Panc1 (cell line): Measurements from ENCODE around the gene CXorf49. TPM values are rescaled to one million over a fixed set of nuclear protein-coding genes. Genes with fewer than 3 reads are reported as not detected.

Source experiments
- ATAC-seq: fragments of 200-7000 bp; cut with Tn5 transposase; 2 replicates; pipeline ENCODE4 v1.9.1; 2020; ENCODE audit warnings: mild to moderate bottlenecking, moderate library complexity
- BruUV-seq: library from RNA; stranded (reverse); fragments of 400-500 nt; replicated peaks from 2 replicates; lab custom pipeline; 2021; lab: Mats Ljungman, UMichigan
- CTCF ChIA-PET: fragments of 300-600 bp; sonication (Branson Sonifier 250); formaldehyde crosslinking; loops from one replicate; lab custom pipeline; 2022; ENCODE audit warnings: antibody characterized with exemption; lab: Charles Lee
- POLR2A ChIA-PET: fragments of 300-600 bp; sonication (Branson Sonifier 250); formaldehyde crosslinking; loops from one replicate; lab custom pipeline; 2022; ENCODE audit warnings: antibody characterized with exemption; lab: Charles Lee
- DNase-seq: peaks from one replicate; pipeline ENCODE4 v3.0.0-alpha.2; 2010; ENCODE audit warnings: low read depth, low spot score
- H3K27ac ChIP-seq: 2 replicates; pipeline ENCODE4 v1.5.1; 2011; ENCODE audit warnings: mild to moderate bottlenecking, low read length, inconsistent platforms
- H3K27me3 ChIP-seq: fragments of 200-500 bp; sonication (Bioruptor generic); 2 replicates; pipeline ENCODE4 v1.6.0; 2014; ENCODE audit warnings: low read length, inconsistent platforms; ENCODE audit not compliant: control insufficient read depth, insufficient read depth
- H3K36me3 ChIP-seq: fragments of 200-500 bp; sonication (Bioruptor generic); 2 replicates; pipeline ENCODE4 v1.5.1; 2014; ENCODE audit warnings: inconsistent platforms, mild to moderate bottlenecking, low read length, moderate library complexity; ENCODE audit not compliant: control insufficient read depth, insufficient read depth
- H3K4me1 ChIP-seq: 2 replicates; pipeline ENCODE4 v1.5.1; 2011; ENCODE audit warnings: inconsistent platforms, mild to moderate bottlenecking, low read length, moderate library complexity; ENCODE audit not compliant: control insufficient read depth, insufficient read depth
- H3K4me3 ChIP-seq, 2 experiments: 2 replicates each; pipeline ENCODE4 v1.5.1; 2011 to 2012; ENCODE audit warnings: low read depth in 2 of 2, low read length in 2 of 2, mild to moderate bottlenecking in 2 of 2, inconsistent platforms in 1 of 2, moderate library complexity in 1 of 2
- H3K9me3 ChIP-seq: fragments of 200-500 bp; sonication (Bioruptor generic); 2 replicates; pipeline ENCODE4 v1.5.1; 2014; ENCODE audit warnings: low read depth, mild to moderate bottlenecking, inconsistent platforms, low read length, moderate library complexity; ENCODE audit not compliant: control insufficient read depth, insufficient read depth
- CTCF ChIP-seq: fragments of 450-650 bp; IDR thresholded peaks from 2 replicates; pipeline ENCODE4 v1.5.1; 2017; ENCODE audit warnings: mild to moderate bottlenecking
- POLR2AphosphoS5 ChIP-seq: IDR thresholded peaks from 2 replicates; pipeline ENCODE4 v1.6.1; 2012; ENCODE audit warnings: mild to moderate bottlenecking, low read depth, low read length, moderate library complexity
- SIN3A ChIP-seq: IDR thresholded peaks from 2 replicates; pipeline ENCODE4 v1.6.1; 2012; ENCODE audit warnings: low read depth, mild to moderate bottlenecking, low read length, moderate library complexity, borderline replicate concordance; ENCODE audit not compliant: insufficient read depth
- TCF7L2 ChIP-seq: IDR thresholded peaks from 2 replicates; pipeline ENCODE4 v1.6.1; 2011; ENCODE audit warnings: mild to moderate bottlenecking, low read depth, low read length, inconsistent platforms
- in situ Hi-C: cut with HindIII; loops from 2 replicates; pipeline ENCODE4 v1.10.0; 2016; ENCODE audit warnings: low sequenced_read_pairs, low pct_unique_long_range_greater_than_20kb
- intact Hi-C: fragments of 100-400 bp; cut with micrococcal nuclease; formaldehyde crosslinking; loops from one replicate; pipeline ENCODE4 v1.10.0; 2022; ENCODE audit not compliant: unreplicated experiment
- total RNA-seq: library from RNA; stranded (reverse); gene quantifications from one replicate; pipeline ENCODE4 v1.2.1, GENCODE V29; 2021; ENCODE audit not compliant: unreplicated experiment
- TF ChIP-seq, protein P1 (sequence below), 2 experiments: IDR thresholded peaks; 2 replicates each; pipeline ENCODE4 v1.6.1; 2011 to 2012; ENCODE audit warnings: low read depth in 2 of 2, control low read depth in 1 of 2, low read length in 1 of 2, mild to moderate bottlenecking in 1 of 2, moderate library complexity in 1 of 2; ENCODE audit not compliant: insufficient read depth in 1 of 2

Gene CXorf49
- total RNA-seq, 1 experiment from 2014 or later = not detected

DNA sequence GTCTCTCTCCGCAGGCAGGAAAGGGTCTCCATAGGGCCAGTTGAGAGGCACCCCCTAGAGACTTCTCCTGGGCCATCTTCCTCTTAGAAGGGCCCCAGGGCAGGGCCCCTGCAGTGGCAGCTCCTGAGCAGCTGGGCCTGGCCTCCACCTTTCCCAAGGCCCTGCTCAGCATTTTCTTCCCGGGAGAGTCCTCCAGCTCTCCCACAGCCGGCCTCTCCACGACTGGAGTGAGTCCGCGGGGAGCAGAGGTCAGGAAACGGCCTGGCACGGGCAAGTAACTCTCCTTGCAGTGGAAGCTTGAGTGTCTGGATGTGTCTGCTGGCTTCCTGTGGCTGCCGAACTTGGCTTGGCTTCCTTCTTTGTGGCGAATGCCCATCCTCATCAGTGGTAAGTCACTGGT is 52.3 kb downstream of the CXorf49 start:
- BruUV-seq = no TSS peak
- Histone ChIP-seq H3K27me3 (no peaks in the 10 kb centered on the region), H3K36me3 (no peaks in the 10 kb centered on the region), H3K4me3 (no peak overlapping the region), H3K27ac (no peak overlapping the region), H3K4me1 (no peaks in the 10 kb centered on the region), H3K9me3 (no peaks in the 10 kb centered on the region)
- in situ Hi-C loops = no loop called here
- POLR2A ChIA-PET = no interaction called here
- ATAC-seq (no peak), DNase-seq (no peak)
- TF ChIP-seq POLR2AphosphoS5 = no peak
- TF ChIP-seq CTCF = no peak
- TF ChIP-seq TCF7L2 = no peak
- TF ChIP-seq, protein P1, sequence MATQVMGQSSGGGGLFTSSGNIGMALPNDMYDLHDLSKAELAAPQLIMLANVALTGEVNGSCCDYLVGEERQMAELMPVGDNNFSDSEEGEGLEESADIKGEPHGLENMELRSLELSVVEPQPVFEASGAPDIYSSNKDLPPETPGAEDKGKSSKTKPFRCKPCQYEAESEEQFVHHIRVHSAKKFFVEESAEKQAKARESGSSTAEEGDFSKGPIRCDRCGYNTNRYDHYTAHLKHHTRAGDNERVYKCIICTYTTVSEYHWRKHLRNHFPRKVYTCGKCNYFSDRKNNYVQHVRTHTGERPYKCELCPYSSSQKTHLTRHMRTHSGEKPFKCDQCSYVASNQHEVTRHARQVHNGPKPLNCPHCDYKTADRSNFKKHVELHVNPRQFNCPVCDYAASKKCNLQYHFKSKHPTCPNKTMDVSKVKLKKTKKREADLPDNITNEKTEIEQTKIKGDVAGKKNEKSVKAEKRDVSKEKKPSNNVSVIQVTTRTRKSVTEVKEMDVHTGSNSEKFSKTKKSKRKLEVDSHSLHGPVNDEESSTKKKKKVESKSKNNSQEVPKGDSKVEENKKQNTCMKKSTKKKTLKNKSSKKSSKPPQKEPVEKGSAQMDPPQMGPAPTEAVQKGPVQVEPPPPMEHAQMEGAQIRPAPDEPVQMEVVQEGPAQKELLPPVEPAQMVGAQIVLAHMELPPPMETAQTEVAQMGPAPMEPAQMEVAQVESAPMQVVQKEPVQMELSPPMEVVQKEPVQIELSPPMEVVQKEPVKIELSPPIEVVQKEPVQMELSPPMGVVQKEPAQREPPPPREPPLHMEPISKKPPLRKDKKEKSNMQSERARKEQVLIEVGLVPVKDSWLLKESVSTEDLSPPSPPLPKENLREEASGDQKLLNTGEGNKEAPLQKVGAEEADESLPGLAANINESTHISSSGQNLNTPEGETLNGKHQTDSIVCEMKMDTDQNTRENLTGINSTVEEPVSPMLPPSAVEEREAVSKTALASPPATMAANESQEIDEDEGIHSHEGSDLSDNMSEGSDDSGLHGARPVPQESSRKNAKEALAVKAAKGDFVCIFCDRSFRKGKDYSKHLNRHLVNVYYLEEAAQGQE (IDR thresholded peaks at IDR 0.05; ENCODE audit: insufficient read depth in 1 of 2, low read depth in 2 of 2, low read length in 1 of 2) = no peak
- TF ChIP-seq SIN3A = no peak
- intact Hi-C loops = no loop called here
- CTCF ChIA-PET = no interaction called here

- CTCF ChIA-PET = interaction anchor here (0.6 kb wide), 1 partner anchor 9 kb away, joined by 5 read pairs; no protein-coding TSS in a partner anchor
- in situ Hi-C loops = no loop called here
Observed at GRCh38 chrX:71664889-71665491, 53.1 kb downstream of the CXorf49 start.

More at GRCh38 chrX:71664889-71665491, 53.1 kb downstream of the CXorf49 start:
- Histone ChIP-seq H3K27ac (no peak overlapping the region), H3K36me3 (no peaks in the 10 kb centered on the region), H3K9me3 (no peaks in the 10 kb centered on the region), H3K27me3 (no peaks in the 10 kb centered on the region), H3K4me1 (no peaks in the 10 kb centered on the region), H3K4me3 (no peak overlapping the region)
- TF ChIP-seq SIN3A (no peak), POLR2AphosphoS5 (no peak), CTCF (no peak), TCF7L2 (no peak)
- TF ChIP-seq, protein P1 (IDR thresholded peaks at IDR 0.05; ENCODE audit: insufficient read depth in 1 of 2, low read depth in 2 of 2, low read length in 1 of 2) = no peak
- ATAC-seq (no peak), DNase-seq (no peak)
- intact Hi-C loops = no loop called here
- no TSS peak for BruUV-seq
- POLR2A ChIA-PET = no interaction called here
